ENCODE data around the gene SEC16A. TPM values are rescaled to one million over a fixed set of nuclear protein-coding genes. Genes with fewer than 3 reads are reported as not detected.

SEC16A gene
- total RNA-seq, 1 experiment from 2014 or later: 7.5 TPM

DNA sequence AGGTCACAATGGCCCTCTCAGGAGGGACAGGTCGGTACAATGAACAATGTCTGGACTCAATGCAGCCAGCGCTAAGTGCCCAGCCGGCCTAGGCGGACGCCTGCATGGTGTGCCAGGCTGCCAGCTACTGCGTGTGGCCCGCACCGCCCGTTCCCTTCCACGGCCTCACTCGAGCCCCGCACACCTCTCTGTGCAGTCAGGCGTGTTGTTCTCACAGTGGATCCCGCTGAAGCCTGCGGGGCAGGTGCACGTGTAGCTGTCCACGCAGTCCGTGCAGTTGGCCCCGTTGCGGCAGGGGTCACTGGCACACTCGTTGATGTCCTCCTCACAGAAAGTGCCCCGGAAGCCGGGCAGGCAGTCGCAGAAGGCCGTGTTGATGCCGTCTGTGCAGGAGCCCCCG is 26.7 kb upstream of the SEC16A start:
- H3K9me3 ChIP-seq: no peaks in the 10 kb centered on the region
- no peaks in the 10 kb centered on the region for H3K27me3 ChIP-seq
- H3K36me3 ChIP-seq: peaks cover 3% of the 10 kb centered on the region
- H3K4me3 ChIP-seq: no peak overlapping the region
- DNase-seq: no peak

DNA sequence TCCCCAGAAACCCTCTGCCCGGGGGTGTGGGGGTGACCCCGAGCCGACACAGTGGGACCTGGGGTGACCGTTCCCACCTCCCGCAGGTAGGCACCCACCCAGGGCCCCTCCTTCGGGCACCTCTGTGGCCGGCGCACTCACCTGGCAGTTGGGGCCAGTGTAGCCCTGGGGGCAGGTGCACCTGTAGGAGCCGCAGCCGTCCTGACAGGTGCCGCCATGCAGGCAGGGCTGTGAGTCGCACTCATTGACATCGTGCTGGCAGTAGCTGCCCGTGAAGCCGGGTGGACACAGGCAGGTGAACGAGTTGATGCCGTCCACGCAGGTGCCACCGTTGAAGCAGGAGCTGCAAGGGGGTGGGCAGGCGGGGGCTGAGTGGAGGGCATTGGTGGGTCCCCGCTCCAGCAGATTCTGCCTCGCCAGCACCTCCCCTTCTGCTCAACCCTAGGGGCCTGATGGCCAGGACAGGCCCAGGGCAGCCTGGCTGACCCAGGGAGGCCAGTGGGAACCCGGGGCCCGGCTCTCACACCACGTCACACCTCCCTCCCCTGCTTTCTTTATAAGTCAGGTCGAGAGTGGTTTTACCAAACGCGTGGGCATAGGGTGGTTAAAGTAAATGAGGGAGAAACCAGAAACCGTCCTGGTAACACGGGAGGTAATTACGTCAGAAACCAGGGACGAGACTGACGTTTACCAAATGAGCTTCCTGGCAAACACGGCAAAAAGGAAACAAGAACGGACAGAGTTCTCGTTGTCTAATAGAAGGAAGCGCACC is 26.1 kb upstream of the SEC16A start:
- H3K36me3 ChIP-seq: peaks cover 3% of the 10 kb centered on the region
- H3K4me3 ChIP-seq: no peak overlapping the region
- H3K9me3 ChIP-seq: no peaks in the 10 kb centered on the region
- no peak for DNase-seq
- H3K27me3 ChIP-seq: no peaks in the 10 kb centered on the region

- H3K4me3 ChIP-seq: no peak overlapping the region
- H3K27me3 ChIP-seq: no peaks in the 10 kb centered on the region
- no peak for DNase-seq
- peaks cover under 1% of the 10 kb centered on the region for H3K36me3 ChIP-seq
- H3K9me3 ChIP-seq: no peaks in the 10 kb centered on the region
These were observed 25.1 kb upstream of the SEC16A start for GRCh38 chr9:136507992-136508375.

DNA sequence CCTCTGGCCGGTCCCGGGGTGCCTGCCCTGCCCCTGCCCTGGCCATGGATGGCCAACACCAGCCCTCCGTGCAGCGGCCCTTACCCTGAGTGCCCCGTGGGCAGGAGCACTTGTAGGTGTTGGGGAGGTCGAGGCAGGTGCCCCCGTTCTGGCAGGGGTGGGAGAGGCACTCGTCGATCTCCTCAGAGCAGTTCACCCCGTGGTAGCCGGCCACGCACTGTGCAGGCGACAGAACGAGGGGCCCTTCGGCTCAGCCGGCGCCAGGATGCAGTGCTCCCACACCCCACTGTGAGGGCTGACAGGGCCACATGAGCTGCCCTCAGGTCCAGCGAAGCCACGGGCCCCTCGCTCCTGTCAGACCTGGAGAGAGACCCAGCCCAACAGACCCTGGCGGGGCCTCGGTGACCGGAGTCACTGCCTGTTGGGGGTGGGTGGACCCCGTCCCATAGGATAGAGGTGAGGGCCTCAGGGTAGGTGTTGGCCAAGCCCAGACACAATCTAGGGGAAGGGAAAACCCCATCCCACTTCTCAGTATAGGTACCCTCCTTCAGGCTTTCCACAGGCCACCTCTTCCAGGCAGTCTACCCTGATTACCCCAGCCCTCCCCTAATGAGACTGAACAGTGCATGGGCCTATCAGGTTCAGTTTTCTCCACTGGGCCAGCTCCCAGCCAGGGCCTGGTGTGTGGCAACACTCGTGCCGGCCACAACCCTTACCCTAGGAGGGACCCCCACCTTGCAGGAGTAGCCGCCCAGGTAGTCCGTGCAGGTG is 24.6 kb upstream of the SEC16A start:
- H3K27me3 ChIP-seq: no peaks in the 10 kb centered on the region
- no peaks in the 10 kb centered on the region for H3K36me3 ChIP-seq
- no peak for DNase-seq
- H3K9me3 ChIP-seq: no peaks in the 10 kb centered on the region
- no peak overlapping the region for H3K4me3 ChIP-seq

DNA sequence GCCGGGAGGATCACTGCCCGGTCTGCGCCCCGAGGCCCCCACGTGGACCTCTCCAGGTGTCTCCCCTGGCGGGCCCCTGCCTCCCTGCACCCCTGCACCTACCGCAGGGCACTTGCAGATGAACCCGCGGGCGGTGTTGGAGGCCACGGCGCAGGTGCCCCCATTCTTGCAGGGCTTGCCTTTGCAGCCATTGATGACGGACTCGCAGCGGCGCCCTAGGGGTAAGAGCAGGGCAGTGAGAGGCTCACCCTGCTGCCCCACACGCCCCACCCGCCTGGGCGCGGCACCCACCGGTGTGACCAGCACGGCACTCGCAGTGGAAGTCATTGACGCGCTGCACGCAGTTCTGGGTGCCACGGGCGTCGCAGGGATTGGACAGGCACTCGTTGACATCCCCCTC is 23.6 kb upstream of the SEC16A start:
- no peak overlapping the region for H3K4me3 ChIP-seq
- no peaks in the 10 kb centered on the region for H3K27me3 ChIP-seq
- DNase-seq: no peak
- no peaks in the 10 kb centered on the region for H3K36me3 ChIP-seq
- no peaks in the 10 kb centered on the region for H3K9me3 ChIP-seq

- Histone ChIP-seq H3K36me3 (no peaks in the 10 kb centered on the region), H3K4me3 (no peak overlapping the region), H3K27me3 (no peaks in the 10 kb centered on the region), H3K9me3 (no peaks in the 10 kb centered on the region)
- DNase-seq: no peak
These were observed 22.9 kb upstream of the SEC16A start for GRCh38 chr9:136505406-136506403.

DNA sequence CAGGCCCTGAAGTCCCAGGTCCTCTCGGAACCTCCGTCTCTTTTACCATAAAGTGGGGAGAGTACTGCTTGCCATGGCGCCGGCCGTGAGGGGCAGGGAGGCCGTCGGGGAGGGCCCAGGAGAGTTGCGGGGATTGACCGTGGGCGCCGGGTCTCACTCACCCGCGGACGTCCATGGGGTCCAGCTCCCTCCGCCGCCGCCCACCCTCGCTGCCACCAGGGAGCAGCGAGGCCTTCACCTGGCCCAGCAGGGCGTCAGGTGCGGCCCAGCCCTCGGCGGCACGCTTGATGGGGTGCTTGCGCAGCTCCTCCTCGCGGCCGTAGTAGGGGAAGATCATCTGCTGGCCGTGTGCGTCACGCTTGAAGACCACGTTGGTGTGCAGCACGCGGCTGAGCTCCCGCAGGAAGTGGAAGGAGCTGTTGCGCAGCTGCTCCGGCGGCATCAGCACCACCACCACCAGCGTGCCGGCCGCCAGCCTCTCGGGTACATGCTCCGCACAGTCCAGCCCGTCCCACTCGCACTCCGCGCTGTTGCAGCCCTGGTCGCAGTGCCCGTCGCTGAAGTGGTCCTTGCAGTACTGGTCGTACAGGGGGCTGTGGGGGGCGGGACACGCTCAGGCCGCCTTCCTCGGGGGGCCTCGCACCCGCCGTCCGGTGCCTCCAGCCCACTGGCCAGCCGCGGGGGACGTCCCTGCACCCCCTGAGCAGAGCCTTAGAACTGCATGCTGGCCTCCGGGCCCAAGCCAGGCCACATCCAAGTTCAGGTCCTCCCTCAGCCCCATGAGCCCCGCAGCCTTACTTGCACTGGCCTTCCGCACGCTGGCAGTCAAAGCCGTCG is 21.9 kb upstream of the SEC16A start:
- Histone ChIP-seq H3K4me3 (no peak overlapping the region), H3K36me3 (no peaks in the 10 kb centered on the region), H3K27me3 (no peaks in the 10 kb centered on the region), H3K9me3 (no peaks in the 10 kb centered on the region)
- no peak for DNase-seq

DNA sequence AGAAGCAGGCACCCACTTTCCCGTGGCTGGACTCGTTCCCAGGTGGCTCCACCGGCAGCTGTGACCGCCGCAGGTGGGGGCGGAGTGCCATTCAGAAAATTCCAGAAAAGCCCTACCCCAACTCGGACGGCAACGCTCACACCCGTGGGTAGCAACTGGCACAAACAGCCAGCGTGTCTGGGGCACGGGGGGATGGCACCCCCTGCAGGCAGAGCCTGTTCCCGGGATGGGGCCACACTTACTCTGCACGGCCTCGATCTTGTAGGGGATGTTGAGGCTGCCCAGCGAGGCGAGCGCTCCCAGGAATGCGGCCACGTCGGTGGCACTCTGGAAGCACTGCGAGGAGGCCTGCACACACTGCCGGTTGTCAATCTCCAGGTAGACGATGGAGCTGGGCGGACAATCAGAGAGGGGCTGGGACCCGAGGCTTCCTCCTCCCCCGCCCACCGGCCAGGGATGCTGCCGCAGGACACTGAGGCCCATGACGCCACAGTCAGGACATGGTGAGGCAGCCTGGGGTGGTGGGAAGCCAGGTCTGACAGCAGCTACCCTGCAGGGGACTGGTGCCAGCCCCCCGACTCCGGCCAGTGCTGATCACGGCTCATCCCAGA is 20.2 kb upstream of the SEC16A start:
- Histone ChIP-seq H3K4me3 (no peak overlapping the region), H3K36me3 (no peaks in the 10 kb centered on the region), H3K9me3 (no peaks in the 10 kb centered on the region), H3K27me3 (no peaks in the 10 kb centered on the region)
- no peak for DNase-seq

- H3K9me3 ChIP-seq: no peaks in the 10 kb centered on the region
- no peaks in the 10 kb centered on the region for H3K36me3 ChIP-seq
- H3K4me3 ChIP-seq: no peak overlapping the region
- H3K27me3 ChIP-seq: no peaks in the 10 kb centered on the region
- DNase-seq: no peak
These were observed 19.4 kb upstream of the SEC16A start for GRCh38 chr9:136502196-136502595.

GRCh38 chr9:136501686-136502085 is 18.8 kb upstream of the SEC16A start:
- no peaks in the 10 kb centered on the region for H3K36me3 ChIP-seq
- H3K9me3 ChIP-seq: no peaks in the 10 kb centered on the region
- DNase-seq: no peak
- no peaks in the 10 kb centered on the region for H3K27me3 ChIP-seq
- H3K4me3 ChIP-seq: no peak overlapping the region

GRCh38 chr9:136499935-136500910 is 17.4 kb upstream of the SEC16A start:
- Histone ChIP-seq H3K27me3 (no peaks in the 10 kb centered on the region), H3K4me3 (no peak overlapping the region), H3K9me3 (no peaks in the 10 kb centered on the region), H3K36me3 (no peaks in the 10 kb centered on the region)
- no peak for DNase-seq

DNA sequence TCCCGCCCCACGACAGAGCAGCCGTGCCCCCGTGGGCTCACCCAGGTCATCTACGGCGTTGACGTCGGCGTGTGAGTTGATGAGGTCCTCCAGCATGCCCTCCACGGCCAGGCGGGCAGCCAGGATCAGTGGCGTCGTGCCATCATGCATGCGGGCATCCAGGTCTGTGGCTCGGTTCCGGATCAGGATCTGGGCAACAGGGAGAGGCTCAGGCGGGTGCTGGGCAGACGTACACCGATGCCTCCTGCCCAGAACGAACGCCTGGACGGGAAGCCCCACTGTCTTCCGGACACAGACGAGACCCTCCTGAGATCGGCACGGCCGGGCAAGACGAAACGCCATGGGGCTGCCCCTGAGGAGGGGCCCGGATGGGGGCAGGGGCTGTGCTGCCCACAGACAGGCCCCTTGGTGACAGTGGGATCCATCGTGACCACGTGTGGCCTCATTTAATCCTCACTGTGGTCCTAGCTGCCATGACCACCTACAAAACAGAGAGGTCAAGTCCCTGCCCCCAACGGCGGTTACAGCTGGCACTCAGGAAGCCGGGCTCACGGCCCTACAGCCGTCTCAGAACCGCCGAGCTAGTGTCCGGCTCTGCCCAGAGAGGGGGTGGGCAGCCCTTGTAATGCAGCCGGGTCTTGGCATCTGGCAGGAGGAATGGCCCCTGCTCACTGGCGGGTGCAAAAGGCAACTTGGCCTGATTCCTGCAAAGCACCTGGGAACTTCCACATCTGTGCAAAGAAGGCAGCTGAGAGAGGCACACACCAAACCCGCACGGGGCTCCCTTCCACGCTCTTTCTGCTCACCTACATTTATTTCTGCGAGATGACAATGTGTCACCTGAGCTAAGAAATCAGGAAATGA is 16.5 kb upstream of the SEC16A start:
- DNase-seq: no peak
- Histone ChIP-seq H3K9me3 (no peaks in the 10 kb centered on the region), H3K27me3 (no peaks in the 10 kb centered on the region), H3K36me3 (no peaks in the 10 kb centered on the region), H3K4me3 (no peak overlapping the region)

GRCh38 chr9:136497916-136498695 is 15.3 kb upstream of the SEC16A start:
- H3K9me3 ChIP-seq: no peaks in the 10 kb centered on the region
- no peak for DNase-seq
- no peaks in the 10 kb centered on the region for H3K27me3 ChIP-seq
- no peak overlapping the region for H3K4me3 ChIP-seq
- no peaks in the 10 kb centered on the region for H3K36me3 ChIP-seq

Measured in MG63 (cell line).